Astrocyte of the cerebellum (primary cell): ENCODE measurements around the gene SMYD3.

Source experiments
- DNase-seq: peaks from one replicate; pipeline ENCODE4 v3.0.0-alpha.2; 2011; ENCODE audit warnings: low read depth
- H3K4me3 ChIP-seq: 2 replicates; pipeline ENCODE4 v1.5.1; 2011; ENCODE audit warnings: mild to moderate bottlenecking, low read depth, low read length, moderate library complexity
- in situ Hi-C: cut with HindIII; loops from 2 replicates; pipeline ENCODE4 v1.10.0; 2017; ENCODE audit warnings: low sequenced_read_pairs
- TF ChIP-seq, protein P1 (sequence below): IDR thresholded peaks from 2 replicates; pipeline ENCODE4 v1.5.1; 2012; ENCODE audit warnings: low read length, low read depth, moderate library complexity, mild to moderate bottlenecking; ENCODE audit errors: missing control alignments

SMYD3 gene

DNA sequence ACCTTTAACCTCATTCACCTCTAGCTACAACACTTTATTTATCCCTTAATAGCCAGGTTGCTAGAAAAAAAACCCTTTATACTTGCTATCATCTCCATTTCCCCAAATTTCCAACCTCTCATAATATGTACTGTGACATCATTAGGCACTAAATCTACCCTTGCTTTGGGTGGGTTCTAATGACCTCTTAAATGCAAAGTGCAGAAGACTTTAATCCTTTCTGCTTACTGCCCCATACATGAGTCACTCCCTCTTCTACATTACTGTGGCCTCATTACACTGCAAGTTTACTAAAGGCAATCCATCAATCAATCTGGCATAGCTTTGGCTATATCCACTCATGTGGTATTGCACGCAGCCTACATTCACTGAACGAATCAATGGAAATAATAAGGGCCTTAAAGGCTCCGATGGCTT, 353.3 kb downstream of the SMYD3 start:
- peak; percentile 22 for DNase-seq
- in situ Hi-C loops = no loop called here
- H3K4me3 ChIP-seq = no peak overlapping the region
- TF ChIP-seq, protein P1, sequence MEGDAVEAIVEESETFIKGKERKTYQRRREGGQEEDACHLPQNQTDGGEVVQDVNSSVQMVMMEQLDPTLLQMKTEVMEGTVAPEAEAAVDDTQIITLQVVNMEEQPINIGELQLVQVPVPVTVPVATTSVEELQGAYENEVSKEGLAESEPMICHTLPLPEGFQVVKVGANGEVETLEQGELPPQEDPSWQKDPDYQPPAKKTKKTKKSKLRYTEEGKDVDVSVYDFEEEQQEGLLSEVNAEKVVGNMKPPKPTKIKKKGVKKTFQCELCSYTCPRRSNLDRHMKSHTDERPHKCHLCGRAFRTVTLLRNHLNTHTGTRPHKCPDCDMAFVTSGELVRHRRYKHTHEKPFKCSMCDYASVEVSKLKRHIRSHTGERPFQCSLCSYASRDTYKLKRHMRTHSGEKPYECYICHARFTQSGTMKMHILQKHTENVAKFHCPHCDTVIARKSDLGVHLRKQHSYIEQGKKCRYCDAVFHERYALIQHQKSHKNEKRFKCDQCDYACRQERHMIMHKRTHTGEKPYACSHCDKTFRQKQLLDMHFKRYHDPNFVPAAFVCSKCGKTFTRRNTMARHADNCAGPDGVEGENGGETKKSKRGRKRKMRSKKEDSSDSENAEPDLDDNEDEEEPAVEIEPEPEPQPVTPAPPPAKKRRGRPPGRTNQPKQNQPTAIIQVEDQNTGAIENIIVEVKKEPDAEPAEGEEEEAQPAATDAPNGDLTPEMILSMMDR = no peak

DNA sequence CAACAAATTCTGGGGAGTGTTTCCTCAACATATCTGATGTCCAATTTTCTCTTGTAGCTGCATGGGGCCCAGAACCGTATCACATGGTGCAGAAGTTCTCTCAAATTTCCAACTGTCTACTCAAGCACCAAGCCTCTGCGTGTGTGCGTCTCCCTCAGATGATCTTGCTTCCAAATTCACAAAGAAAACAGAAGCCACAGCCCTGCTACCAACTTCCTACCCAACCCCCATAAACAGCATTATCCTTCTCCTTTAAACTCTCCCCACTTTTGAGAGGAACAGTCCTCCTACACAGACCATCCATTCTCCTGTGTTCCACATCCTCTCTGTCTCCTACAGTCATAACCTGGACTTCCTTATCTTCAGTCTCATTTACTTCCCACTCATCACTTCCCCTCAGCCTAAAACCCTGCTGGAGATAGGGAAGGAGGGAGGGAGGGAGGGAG, 354.1 kb downstream of the SMYD3 start:
- no peak overlapping the region for H3K4me3 ChIP-seq
- TF ChIP-seq, protein P1 = no peak
- in situ Hi-C loops = no loop called here
- no peak for DNase-seq

DNA sequence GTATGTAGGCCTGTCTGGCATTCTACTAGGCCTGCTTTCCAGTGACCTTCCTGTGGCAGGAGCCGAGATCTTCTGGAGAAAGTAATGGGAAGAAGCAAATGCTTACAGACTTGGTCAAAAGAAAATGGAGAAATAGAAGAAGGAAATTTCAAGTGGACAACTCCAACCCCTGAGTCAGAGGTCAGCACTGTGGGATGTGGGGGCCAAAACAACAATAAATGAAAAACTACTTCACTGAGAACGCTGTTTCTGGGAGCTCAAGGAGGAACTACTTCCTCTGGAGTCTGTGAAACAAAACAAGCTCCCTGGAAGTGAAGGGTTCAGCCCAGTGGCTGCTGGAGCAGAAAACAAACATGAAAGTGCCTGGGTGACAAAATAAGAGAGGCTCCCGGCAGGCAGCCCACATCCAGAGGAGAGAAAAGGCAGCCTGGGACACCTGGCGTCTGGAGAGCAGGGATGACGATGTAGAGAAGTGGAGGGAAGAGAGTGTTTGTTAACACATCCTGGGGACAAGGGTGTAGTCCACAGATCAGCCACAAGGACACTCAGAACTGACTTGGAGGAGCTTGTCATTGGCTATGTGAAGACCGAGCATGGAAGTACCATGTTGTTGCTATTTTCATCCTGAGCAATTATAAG, 355.2 kb downstream of the SMYD3 start:
- TF ChIP-seq, protein P1 = no peak
- in situ Hi-C loops = no loop called here
- no peak overlapping the region for H3K4me3 ChIP-seq
- no peak for DNase-seq

DNA sequence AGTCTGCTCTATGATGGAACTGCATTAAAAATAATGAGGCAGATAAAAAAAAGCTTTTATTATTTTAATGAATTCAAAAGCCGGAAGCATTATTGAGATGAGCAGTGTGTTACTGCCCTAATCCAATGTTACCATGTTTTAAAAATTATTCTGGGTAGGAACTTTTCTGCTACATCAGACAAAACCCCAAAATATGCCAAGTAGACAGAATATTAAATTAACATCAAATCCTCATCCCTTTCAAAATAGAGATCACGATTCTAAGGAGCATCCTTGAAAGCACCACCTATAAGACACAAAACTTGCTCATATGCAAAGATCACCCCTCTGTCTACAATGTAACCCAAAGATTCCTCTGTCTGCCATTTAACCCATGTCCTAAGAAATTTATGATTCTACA, 357.5 kb downstream of the SMYD3 start:
- H3K4me3 ChIP-seq = no peak overlapping the region
- no peak for DNase-seq
- TF ChIP-seq, protein P1 = no peak
- in situ Hi-C loops = no loop called here

DNA sequence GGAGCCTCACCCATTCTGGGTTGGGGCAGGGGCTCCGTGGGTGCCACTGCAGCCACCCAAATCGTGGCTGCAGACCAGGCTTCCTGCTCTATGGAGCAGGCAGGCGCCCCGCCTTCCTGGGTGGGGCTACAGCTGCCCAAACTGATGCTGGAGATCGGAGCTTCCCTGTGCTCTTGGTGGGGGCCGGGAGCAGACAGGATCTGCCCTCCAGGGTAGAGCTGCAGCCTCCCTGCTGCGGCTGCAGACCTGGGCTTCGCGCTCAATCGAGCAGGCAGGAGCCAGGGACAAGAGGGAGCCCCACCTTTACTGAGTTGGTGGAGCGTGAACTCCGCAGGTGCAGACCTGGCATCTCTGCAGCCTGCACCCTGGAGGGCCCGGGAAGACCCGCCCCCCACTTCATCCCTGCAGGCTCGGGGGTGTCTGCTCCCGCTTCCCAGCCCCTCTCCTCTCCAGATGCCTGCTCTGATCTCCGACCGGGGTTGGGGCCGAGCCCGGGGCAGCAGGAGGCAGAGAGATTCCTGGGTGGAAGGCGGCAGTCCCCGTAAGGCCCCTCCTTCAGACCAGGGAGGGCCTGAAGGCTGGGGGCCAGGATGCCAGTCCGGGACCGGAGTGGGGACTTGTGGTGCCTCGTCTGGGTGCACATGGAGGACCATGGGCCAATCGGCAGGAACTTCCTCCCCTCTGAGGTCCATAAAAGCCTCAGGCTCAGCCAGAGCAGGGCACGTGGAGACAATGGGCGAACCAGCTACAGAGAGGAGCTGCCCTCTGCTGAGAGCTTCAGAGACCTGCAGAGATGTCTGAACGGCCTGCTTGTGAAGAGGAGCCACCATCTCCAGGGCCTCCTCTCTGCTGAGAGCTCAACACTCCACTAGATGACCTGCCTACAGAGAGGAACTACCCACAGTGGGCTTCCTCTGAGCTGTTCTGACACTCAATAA, 359.3 kb downstream of the SMYD3 start:
- TF ChIP-seq, protein P1 = no peak
- no peak overlapping the region for H3K4me3 ChIP-seq
- no peak for DNase-seq
- in situ Hi-C loops = no loop called here

DNA sequence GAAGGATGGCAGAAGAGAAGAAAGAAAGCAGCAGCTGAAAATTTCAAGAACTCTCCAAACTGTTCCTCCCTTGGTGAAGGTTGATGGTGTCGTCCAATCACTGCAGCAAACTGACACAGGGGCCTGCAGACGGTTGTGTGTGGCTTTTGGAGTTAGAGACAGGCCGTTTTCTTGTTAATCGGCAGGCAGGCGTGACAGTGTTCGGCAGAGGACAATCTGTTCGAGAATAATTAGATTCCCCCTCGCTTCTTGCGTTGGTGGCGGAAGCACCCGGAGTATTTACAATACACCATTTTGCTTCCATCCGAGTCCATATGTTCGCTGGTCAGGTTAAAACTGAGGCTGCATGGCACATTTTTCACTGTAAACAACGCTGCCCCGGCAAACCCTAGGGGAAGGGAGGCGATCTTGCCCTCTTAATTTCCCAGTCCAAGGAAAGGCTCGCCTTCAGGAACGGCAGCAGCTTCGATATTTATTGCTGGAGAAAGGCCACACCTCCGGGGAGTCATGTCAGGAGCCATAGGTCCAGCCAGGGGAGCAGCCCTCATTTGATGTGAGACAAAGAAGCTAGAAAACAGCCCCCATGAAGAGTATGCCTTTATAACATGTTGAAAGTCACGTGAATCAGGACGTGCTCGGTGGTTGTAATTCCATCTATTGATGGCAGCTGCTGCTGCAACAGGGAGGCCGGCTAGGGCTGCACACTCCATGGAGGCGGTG, 360.1 kb downstream of the SMYD3 start:
- no peak overlapping the region for H3K4me3 ChIP-seq
- in situ Hi-C loops = no loop called here
- TF ChIP-seq, protein P1 = no peak
- DNase-seq = no peak
